Right lung (tissue), 5 donors: ENCODE results near the gene ZNF438. TPM values are rescaled to one million over a fixed set of nuclear protein-coding genes. Genes with fewer than 3 reads are reported as not detected.
A peak's percentile ranks its signal among the peaks of the same experiment; 100 is the strongest.

Source experiments
- DNase-seq, 2 donors: peaks; one replicate each; pipeline ENCODE4 v3.0.0-alpha.2; 2013
- polyA plus RNA-seq, 5 donors: library from polyadenylated mRNA; unstranded; fragments of 120-200 nt; gene quantifications; one replicate each; pipeline versions ENCODE4 v1.2.1 to v1.2.3, GENCODE V29; 2013; ENCODE audit warnings: inconsistent platforms in 1 of 5, low replicate concordance in 1 of 5; ENCODE audit not compliant: insufficient read length in 5 of 5, insufficient read depth in 1 of 5

Gene ZNF438
- polyA plus RNA-seq, 5 donors, result 9.9 to 12.4 (median 10.7) TPM

- no peak for DNase-seq
Measured at GRCh38 chr10:30826679-30827078, 205.0 kb downstream of the ZNF438 start.

GRCh38 chr10:30825495-30825894 is 206.2 kb downstream of the ZNF438 start:
- DNase-seq, result no peak

- DNase-seq, result no peak
Measured at GRCh38 chr10:30825022-30825421, 206.6 kb downstream of the ZNF438 start.

- no peak for DNase-seq
Measured at GRCh38 chr10:30823651-30824050, 208.0 kb downstream of the ZNF438 start.

GRCh38 chr10:30822693-30823465 is 208.8 kb downstream of the ZNF438 start:
- no peak for DNase-seq

GRCh38 chr10:30821994-30822692 is 209.5 kb downstream of the ZNF438 start:
- DNase-seq, result no peak

- DNase-seq, result no peak
Measured at GRCh38 chr10:30821261-30821993, 210.2 kb downstream of the ZNF438 start.

GRCh38 chr10:30820261-30820991 is 211.2 kb downstream of the ZNF438 start:
- no peak for DNase-seq

- no peak for DNase-seq
Measured at GRCh38 chr10:30819341-30820181, 212.1 kb downstream of the ZNF438 start.

- no peak for DNase-seq
Measured at GRCh38 chr10:30818854-30819253, 212.8 kb downstream of the ZNF438 start.

- no peak for DNase-seq
Measured at GRCh38 chr10:30818010-30818660, 213.5 kb downstream of the ZNF438 start.

- DNase-seq, result no peak
Measured at GRCh38 chr10:30817541-30817940, 214.1 kb downstream of the ZNF438 start.

GRCh38 chr10:30816820-30817171 is 214.9 kb downstream of the ZNF438 start:
- no peak for DNase-seq

- no peak for DNase-seq
Measured at GRCh38 chr10:30816159-30816819, 215.4 kb downstream of the ZNF438 start.

- peak in 1 of 2 donors; percentile 39 for DNase-seq
Measured at GRCh38 chr10:30813872-30814481, 217.7 kb downstream of the ZNF438 start.

GRCh38 chr10:30812018-30812851 is 219.4 kb downstream of the ZNF438 start:
- peak; percentile 74 to 76 for DNase-seq

GRCh38 chr10:30811276-30812017 is 220.2 kb downstream of the ZNF438 start:
- peak in 1 of 2 donors; percentile 59 for DNase-seq

GRCh38 chr10:30810416-30810815 is 221.2 kb downstream of the ZNF438 start:
- DNase-seq, result no peak
